Fibroblast of skin of back (primary cell): ENCODE measurements around the gene LAMC3.
"Not testable (repeated sequence)": the region's sequence is repeated elsewhere in the genome, so short reads cannot be mapped to it uniquely, and the experiment has no call there.

Experiments
- DNase-seq: peaks from one replicate; pipeline ENCODE4 v3.0.0-alpha.2; 2013

Gene LAMC3

DNA sequence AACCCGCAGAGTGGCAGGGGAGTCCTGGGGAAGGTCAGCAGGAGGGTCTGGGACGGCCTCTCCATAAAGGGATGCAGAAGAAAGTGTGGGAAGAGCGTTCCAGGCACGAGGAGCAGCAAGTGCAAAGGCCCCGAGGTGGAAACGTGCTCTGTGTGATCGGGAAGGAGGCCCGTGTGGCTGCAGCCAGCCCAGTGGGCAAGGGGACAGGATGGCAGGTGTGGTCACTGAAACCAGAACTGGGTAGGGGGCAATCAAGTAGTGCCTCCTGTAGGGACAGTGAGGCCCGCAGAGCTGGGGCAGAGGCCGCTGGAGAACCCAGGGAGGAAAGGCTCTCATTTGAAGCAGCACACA is 16.3 kb upstream of the LAMC3 start:
- no peak for DNase-seq

DNA sequence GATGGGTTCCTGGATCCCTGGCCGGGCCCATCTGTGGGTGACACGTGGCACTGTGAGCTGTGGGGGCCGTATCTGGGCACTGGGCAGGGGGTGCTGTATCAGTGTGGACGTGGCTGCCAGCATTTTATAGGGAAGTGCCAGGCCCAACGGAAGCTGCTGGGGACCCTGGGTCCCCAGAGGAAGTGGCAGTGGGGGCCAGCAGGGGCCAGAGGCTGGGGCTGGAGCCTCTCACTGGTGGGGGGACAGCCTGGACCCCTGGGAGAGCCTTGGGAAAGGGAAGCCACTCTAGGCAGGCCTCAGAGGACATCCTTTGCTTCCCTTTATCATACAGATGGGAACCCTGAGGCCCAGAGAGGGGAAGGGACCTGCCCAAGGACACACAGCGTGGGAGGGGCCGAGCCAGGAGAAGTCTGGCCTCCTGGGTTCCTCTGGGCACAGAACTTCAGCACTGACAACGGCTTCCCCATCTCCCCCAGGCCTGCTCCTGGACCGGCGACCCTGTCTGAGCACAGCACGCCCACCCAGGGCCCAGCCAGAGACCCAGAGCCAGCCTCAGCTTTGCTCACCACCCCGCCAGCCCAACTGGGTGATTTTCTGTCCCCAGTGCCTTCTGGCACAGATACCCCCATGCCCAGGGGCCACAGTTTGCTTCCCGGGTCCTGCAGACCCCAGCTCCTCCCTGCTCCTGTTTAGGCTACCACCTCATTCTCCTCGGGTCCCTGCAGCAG is 15.5 kb upstream of the LAMC3 start:
- DNase-seq: no peak

DNA sequence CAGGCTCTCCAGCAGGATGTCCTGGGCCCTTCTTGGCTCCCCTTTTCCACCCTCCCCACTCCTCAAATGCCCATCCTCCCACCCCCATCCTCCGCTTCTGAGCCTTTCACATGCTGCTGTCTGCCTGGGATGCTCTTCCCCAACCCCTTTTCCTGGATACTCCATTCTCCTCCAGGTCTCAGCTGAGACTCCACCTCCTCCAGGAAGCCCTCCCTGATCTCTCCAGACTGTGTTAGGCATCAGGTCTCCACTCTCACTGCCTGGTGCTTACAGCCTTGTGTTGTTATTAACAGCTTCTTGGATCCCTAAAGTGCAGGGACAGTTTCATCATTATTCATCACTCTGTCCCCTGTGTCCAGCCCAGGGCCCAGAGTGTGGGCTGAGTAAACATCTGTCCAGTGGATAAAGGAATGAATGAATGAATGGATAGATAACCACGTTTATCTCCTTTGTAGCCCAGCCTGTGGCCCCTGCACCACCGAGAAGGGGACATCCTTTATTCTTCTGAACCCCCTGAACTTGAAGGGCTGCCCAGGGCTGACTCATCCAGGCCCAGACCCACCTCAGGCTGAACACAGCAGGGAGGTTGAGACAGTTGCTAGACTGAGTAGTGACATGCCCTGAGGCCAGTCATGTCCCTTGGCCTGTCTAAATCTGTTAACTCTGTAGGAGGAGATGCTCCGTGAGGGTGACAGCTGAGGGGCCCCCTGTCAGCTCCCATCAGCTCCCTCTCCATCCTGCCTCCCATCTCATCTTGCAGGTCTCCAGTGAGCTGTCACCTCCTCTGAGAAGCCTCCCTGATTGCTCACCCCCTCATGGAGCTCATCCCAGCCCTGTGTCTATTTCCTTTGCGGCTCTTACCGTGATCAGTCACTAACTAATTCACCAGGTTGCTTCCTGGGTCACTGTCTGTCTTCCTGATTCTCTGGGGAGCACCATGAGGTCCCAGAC is 14.6 kb upstream of the LAMC3 start:
- DNase-seq: peak; percentile 46

DNA sequence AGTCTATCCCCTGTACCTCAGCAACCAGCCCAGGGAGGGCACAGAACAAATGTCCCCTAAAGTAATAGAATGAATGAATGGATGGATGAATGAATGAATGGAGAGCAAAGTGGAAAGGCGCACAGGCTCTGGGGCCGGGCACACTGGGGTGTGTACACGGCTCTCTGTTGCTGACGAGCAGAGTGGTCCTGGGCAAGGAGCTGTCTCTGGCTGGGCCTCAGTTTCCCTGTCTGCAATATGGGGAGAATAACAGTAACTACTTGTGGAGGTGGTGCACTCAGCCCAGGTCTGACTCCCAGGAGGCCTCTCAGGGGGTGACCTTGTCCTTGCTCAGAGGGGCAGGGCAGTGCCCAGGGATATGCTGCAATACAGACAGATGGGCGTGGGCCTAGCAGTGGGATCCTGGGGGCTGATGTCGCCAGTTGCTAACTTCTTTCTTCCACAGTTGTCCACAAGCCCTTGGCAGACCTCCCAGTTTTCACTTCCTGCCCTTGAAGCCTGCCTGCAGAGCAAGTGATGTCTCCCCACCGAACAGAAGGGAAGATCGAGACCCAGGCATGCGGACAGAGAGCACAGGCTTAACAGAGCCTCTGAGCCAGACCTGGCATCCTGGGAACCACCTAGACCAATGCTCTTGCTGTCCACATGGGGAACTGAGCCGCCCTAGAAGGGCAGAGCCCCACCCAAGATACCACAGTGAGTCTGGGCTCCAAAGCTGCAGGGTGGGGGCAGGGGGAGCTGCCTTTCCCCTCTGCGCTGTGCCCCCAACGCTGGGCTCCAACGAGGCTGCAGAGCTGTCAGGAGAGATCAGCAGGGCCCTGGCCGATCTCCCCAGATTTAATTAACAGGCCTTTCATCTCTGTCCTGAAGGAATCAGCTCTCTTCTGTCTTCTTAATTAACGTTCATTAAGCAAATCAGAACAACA is 13.6 kb upstream of the LAMC3 start:
- DNase-seq: peak; percentile 83

DNA sequence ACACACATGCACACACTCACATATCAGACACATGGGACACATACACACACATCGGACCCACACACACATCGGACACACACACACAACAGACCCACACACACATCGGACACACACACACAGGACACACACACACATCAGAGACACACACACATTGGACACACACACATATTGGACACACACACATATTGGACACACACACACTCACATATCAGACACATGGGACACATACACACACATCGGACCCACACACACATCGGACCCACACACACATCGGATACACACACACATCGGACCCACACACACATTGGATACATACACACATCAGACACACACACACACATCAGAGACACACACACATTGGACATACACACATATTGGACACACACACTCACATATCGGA is 12.8 kb upstream of the LAMC3 start:
- DNase-seq: no peak

DNA sequence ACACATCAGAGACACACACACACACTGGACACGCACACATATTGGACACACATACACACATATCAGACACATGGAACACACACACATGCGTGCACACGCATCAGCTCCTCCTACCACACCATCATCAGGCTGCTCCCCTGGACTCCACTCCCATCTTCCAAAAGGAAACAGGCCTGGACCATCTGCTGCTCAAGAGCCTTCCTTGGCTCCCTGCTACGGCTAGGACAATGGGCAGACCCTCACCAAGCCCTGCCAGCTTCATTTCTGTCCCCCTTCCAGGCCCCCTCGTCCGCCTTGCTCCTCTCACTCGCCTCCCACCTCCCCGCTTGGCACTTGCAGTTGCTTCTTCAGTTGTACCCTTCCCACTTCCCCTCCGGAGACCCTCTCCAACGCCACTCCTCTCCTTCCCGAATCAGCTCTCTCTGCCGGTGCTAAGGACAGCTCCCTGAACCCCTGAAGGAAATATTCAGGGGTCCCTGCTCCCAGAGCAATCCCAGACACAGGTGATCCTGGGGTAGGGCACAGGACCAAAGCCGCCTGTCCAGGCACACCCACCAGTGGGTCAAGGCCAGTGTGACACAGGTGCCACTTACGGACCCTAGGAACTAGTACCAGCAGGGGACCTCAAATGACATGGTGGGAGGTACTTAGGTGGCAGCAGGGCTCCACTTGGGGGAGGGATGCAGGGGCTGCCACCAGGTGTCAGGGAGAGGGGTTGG is 12.1 kb upstream of the LAMC3 start:
- no peak for DNase-seq

DNA sequence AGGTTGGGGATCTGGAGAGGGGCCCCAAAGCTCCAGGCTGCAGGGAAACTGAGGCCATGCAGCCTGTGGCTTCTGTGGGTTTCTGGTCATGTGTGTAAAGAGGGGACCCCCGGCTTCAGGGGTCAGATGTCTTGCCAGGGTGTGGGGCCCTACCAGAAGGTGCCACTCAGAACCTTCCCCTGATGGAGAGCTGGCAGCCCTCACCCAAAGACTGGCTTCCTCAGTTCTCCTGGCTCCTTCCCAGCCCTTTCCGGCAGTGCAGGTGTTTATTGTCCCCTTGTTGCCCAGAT is 11.6 kb upstream of the LAMC3 start:
- DNase-seq: no peak

DNA sequence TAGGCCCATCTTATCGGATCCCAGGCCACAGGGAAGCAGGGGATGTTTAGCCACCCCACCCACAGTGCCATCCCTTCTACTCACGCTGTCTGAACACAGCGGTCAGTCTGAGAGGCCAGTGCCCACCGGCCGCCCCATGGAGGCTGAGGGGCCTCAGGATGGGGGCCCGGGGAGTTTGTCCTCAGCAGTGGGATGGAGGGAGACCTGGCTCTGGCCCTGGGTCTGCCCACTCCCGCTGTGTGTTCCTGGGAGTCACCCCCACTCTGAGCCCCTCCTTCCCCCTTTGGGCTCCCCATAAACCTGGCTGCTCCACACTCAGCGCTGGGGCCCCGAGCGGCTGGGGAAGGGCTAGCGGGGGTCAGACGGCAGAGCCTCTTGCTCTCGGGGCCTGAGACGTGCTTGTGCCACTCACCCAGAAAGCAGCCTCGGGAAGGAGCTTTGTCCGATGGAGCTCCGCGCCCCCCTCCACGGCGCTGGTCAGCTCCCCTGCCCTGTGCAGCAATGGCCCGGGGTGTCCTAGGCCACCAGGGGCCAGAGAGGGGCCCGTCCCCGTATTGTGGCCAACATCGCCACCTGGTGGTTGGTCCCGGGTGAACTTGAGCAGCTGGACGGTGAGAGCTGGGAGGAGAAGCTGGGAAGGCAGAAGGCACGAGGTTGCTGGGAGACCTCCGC is 10.9 kb upstream of the LAMC3 start:
- peak; percentile 68 for DNase-seq

DNA sequence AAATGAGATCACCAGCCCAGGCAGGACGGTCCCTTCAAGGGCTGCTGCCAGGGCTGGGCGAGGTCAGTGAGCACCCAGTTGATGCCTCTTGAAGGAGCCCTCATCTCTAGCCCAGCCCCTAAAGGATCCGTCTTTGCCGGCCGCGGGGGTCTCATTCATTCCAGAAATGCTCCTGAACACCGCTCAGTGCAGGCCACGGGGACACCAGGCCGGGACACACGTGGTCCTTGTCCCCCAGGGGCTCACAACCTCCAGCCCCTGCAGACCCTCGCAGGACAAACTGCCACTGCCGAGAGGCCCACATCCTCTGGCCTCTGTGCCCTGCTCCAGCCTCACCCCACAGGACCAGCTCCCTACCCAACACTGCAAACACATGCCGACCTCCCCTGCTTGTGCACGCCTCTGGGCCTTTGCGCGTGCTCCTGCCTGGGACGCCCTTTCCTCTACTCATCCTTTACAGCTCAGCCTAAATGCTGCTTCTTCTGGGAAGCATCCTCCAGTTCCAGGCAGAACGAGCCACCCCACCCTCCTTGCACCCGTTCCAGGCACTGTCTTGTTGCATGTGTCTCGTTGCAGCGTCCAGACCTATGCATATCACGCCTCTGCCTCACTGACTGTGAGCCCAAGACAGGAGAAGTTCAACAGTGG is 10.3 kb upstream of the LAMC3 start:
- DNase-seq: no peak

DNA sequence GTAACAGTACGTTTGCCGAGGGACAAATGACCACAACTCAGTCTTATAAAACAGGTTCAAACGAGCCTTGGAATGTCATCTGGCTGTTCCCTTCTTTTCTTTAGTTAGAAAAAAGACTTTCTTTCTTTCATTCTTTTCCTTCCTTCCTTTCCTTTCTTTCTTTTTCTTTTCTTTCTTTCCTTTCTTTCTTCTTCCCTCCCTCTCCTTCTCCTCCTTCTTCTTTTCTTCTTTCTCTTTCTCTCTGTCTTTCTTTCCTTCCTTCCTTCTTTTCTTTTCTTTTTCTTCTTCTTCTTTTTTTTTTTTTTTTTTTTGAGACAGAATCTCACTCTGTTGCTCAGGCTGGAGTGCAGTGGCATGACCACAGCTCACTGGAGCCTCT is 9.7 kb upstream of the LAMC3 start:
- DNase-seq: no peak

DNA sequence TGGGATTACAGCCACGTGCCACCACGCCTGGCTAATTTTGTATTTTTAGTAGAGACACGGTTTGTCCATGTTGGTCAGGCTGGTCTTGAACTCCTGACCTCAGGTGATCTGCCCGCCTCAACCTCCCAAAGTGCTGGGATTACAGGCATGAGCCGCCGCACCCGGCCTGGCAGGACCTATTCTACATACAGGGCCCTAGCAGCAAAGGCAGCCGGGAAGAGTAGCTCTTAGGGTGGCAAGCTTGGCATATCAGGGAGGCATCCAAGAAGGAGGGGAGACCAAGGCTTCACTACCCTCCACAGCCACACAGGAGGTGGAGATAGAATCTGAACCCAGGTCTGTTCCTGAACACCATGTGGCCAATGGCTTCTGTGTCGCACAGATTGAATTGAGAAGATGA is 8.4 kb upstream of the LAMC3 start:
- DNase-seq: not testable (repeated sequence)

DNA sequence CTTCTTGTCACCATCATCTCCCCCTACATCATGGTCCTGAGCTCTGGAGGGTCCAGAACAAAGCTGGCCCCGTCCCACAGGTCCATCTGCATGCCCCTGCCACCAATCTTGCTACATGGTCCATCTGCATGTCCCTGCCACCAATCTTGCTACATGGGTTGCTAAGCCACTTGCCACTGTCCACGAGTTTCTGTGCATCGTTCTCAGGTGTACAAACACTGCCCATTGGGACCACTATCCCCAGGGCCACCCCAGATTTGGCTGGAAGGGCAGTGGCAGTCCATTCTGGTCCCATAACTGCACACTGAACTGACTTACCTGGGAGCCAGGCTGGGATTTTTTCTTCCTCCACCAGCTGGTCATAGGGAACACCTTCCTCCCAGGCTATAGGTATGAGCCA is 8.0 kb upstream of the LAMC3 start:
- DNase-seq: no peak

DNA sequence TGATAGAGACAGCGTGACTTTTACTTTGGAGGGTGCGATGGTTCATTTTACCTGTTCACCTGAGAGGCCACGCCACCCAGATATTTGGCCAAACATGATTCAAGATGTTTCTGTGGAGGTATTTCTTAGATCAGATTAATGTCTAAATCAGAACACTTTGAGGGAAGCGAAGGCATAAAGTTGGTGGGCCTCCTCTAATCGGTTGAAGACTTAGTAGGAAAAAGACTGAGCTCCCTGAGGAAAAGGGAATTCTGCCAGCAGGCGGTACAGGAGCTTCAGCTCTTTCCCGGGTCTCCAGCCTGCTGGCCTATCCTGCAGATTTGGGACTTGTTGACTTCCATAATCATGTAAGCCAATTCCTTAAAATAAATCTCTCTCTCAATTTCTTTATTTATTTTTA is 7.0 kb upstream of the LAMC3 start:
- DNase-seq: no peak

DNA sequence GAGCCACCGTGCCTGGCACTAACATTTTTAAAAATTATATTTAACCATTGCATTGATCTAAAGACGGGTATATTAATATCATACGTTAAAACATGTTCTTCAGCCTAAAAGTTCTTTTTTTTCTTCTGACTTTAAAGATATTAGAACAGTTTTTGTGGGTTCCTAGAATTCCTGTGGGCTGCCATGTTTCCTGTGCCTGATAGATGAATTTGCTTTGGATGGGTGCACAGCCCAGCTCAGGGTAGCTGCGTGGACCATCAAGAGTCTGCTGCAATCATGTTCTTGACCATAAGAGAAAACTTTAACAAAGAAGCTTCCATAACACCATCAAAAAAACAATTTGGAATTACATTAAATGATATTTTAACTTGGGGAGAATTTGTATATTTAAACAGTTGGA is 2.4 kb upstream of the LAMC3 start:
- DNase-seq: no peak

DNA sequence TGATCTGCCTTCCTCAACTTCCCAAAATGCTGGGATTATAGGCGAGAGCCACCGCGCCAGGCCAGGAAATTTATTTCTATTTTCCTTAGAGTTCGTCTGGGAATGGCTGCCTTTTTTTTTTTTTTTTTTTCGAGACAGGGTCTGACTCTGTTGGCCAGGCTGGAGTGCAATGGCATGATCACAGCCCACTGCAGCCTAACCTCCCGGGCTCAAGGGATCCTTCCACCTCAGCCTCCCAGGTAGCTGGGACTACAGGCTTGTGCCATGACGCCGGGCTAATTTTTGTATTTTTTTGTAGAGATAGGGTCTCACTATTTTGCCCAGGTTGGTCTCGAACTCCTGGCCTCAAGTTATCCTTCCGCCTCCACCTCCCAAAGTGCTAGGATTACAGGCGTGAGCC is 888 bp upstream of the LAMC3 start:
- DNase-seq: no peak

DNA sequence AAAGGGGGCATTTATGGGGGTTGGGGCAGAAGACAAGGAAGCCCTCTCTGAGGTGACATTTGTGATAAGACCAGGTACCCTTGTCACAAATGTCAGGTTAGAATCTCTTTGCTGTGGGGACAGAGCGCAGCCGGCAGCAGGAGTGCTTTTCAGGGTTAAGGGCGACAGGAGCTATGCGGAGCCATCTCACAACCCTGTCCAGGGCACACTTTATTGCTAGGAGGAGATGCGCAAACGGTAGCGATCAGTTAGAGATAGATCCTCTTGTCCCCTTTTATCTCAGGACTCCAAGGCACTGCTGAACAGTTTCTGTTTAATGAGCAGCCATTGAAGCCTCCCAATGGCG is 438 bp upstream of the LAMC3 start:
- DNase-seq: no peak

DNA sequence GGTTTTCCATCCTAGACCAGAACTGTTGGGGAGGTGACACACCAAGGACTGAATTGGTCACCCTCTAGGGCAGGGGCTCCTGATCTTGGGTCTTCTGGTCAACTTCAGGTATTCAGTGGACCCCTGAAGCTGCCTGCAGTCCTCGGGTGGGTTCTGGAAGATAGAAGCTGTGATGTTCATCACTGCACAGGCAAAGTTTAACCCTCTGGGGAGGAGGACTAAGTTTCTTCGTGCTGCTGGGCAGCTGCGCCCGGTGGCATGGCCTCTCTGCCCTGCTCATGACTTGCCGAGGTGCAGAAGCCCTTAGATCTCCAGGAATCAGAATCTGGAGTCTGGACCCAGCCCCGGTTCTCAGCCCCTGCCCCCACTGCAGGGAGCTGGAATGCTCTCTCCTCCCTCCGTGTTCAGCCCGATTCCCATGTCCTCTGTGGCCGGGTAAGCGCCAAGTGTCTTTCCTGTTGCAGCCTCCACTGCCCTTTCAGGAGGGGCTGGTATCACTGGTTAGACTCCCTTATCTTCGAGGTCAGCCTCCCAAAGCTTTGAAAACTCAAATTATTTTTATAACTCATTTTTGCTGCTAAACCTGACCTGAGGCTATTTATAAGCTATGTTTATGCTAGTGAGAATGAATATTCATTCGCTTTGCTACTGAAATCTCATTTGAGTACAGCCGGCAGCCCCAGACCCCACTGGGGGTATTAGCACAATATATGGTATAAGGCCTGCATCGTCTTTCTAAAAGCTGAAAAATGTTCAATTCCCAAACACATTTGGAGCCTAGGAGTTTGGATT is 1.7 kb downstream of the LAMC3 start:
- no peak for DNase-seq

DNA sequence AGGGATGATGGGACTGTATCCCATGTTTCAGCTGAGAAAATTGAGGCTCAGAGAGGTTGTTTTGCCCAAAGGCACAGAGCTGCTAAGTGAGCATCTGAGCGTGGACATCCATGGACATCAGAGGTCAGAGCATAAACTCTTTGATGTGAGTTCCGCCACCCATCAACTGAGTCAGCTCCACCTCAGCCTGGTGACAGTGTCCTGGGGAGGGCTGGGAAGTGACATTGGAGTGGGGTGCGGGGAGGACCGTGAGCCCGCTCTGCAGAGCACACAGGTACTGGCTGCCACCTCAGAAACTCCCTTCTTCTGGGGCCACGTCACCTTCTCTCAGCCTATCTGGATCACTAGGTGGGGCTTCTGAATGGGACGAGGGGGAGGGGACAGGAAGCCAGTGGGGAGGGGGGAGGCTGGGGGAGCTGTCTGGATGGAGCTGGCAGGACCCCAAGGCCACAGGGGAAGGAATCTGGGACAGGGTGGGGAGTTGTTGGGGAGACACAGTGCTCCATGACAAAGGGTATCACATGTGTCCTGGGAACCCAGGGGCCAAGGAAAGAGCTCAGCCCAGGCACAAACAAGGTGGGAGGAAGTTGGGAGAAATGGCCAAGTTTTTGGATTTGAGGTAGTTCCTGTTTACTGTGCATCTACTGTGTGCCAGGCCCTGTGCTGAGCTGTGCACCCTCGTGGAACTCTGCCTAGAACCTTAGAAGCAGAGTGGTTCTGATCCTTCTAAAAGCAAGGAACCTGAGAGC is 2.5 kb downstream of the LAMC3 start:
- DNase-seq: no peak

DNA sequence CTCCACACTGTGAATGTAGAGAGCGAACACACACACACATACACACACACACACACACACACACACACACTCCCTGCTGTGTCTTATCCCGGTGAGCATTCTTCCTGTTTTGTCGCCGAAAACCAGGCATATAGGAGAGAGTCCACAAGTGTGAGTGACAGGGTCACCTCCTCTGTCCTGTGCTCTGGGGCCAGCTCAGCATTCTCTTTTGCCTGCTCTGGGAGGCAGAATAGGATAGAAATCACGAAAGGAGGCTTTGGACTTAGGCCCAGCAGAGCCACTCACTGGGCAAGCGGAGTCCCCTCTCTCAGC is 3.0 kb downstream of the LAMC3 start:
- no peak for DNase-seq

DNA sequence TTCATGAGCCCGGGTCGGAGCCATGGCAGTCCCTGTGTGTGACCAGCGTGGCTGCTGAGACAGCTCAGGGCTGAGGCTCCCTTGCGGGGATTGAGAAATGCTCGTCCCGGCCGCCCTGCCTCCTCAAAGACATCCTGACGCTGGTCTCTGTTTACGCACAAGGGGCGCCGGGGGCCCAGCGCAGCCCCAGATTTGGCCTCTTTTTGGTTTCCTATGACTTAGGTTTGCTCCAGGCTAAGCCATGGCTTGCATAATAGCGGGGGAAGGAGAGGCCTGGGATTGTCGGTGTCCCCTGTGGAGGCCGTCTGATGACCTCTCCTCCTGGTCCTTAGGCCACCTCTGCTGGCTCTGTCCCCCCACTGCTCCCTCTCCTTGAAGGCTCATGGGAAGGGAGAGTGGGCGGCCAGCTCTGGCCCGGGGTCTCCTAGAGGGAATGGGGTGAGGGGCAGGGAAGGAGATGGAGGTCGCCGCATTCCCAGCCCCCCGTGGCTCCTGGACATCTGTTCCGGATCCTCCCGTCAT is 3.5 kb downstream of the LAMC3 start:
- no peak for DNase-seq
